Iris pigment epithelial cell (primary cell): ENCODE data around the gene KDM4F.

Experiments
- DNase-seq: peaks from one replicate; pipeline ENCODE4 v3.0.0-alpha.2; 2011; ENCODE audit warnings: low read depth

The KDM4F gene

DNA sequence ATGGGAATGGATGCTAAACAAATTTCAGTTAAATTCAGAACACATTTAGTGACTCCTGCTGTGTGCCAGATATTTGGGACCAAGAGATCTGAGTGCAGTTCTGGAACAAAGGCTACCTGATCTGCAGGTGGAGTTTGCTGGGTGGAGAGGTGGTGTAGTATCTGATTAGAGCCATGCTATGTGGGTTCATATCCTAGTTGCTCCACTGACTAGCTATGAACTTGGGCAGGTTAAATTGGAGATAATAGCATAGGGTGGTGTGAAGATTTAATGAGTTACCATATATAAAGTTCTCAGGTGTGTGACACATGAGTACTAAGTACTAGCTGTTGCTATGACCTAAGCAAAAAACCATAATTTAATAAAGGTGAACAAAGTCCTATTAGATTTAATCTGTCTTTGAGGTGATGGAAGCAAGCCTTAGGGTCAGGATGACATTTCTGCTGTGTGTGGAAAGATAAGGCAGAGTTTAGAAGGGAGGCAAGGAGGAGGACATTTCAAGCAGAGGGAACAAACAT, 42.5 kb downstream of the KDM4F start:
- DNase-seq: no peak

DNA sequence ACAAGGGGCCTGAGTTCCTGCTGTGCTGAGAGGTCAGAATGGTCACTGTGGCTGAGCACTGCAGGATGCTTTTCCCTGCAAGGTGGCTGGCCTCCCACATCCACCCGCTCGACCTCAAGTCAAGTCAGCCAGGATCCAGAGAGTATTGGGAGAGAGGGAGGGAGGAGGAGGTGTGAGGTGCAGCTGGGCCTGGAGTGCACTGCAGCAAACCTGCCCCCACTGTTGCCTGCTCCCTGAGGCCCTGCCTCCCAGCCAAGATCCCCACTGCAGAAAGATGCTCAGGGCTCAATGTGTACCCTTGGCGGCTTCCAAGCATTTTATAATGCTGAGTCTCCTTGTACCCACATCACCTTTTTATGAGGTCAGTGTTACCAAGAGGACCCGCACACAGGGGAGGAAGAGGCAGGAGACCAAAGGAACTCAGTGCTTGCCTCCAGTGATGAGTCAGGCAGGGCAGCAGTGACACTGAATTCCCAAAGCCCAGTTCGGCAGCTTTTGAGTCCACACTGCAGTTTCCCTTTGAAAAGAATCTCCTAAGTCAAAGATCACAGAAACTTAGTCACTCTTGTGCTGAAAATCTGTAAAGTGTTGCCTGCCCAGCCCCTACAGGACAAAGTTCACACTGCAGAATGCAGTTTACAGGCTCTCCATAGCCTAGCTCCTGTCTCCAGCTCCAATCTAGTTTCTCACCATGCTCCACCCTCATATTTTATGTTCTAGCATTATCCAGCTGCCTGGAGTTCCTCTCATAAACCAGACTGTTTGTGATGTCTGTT, 43.5 kb downstream of the KDM4F start:
- DNase-seq: peak; percentile 78

DNA sequence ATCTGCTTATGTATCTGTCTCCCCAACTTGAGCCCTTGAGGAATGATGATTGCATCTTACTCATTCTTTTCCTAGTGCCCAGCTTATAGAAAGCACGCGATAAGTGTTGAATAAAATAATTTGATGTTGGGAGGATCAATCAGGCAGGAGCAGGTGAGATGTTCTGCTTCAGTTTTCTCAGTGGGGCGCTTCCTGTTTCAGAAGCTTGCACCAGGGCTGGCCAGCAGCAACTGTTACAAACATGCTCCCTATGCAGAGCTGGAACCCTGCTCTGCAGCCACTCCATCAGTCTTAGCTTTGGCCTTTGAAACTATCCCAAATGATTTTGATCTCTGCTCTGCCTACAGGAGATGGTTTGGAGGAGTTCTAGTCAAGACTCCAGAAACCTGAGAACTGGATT, 44.3 kb downstream of the KDM4F start:
- no peak for DNase-seq

DNA sequence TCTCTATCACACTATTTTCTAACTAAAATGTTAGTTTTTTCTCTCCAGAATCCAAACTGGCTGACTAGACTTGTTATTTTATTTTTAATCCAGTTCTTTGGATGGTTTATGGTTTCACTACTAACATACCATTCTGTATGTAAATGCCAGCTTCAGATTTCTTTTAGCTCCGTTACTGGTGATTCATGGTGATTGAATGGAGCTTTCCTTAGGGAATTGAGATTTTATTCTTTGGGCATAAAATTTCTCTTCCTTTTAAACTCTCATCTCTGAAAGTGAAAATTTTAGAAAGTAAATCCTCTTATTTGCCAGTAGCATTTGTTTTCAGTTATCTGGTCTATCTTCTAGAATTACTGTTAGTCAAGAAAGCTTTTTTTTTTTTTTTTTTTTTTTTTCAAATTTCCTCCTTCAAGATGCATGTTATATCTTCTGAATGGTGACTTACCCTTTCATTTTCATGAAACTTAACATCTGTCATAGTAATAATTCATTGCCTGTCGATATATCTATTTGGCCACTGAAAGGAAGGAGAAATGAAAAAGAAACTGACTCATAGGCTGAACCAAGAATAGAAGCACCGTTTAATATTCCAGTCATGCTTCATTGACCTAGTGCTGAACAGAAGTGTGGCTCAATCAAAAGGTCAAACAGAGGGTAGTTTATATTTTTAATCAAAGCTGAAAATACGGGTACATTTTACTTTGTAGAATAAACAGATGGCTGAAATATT, 46.8 kb downstream of the KDM4F start:
- DNase-seq: peak; percentile 85

DNA sequence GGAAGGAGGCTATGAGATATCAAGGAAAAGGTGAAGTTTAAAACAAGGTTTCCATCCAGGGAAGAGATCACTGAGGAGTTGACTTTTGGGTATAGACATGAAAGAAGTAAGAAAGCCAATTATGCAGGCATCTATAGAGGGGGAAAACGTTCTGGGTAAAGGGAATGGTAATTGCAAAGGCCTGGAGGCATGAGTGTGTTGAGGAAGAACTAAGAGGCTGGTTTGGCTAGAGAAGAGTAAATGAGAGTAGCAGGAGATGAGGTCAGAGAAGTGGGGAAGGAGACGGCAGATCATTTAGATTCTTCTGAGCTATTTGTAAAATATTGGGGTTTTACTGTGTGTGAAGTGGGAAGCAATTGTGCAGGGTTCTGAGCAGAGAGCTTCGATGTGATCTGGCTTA, 48.0 kb downstream of the KDM4F start:
- DNase-seq: no peak

DNA sequence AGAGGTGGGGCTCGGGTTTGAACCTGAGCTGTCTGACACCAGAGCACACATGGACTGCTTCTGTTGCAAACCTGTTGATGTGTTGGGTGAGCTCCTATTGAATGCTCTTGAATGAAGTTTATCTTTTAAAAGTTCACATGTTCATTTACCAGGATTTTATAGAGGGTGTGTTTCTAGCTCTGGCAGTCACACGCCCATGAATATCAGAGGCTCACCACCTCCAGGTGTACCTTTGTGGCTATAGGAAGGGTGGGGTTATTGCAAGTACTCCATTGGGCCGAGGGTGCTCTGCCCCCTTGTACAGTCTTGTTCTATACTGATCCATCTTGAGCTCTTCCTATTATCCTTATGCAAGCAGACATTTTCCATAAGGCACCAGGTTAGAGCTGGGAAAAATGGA, 49.6 kb downstream of the KDM4F start:
- DNase-seq: no peak

DNA sequence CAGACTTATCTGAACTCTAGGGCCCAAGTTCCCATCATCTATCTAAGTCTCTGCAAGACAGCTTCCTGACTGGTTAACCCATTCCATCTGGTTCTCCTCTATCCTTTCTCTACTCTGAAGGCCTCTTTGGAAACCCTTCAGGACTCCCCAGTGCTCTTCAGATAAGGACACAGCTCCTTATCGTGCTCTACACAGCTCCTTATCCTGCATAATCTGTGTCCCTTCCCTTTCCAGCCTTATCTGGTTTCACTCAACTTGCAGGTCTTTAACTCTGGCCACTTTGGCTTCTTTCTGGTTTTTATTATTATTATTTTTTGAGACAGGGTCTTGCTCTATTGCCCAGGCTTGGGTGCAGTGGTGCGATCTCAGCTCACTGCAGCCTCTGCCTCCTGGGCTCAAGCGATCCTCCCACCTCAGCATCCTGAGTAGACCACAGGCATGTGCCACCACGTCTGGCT, 51.0 kb downstream of the KDM4F start:
- no peak for DNase-seq
